Memory B cell (primary cell): ENCODE results near the gene DOK6.

Experiments
- ATAC-seq: fragments of 150-1000 bp; cut with Tn5 transposase; 2 replicates; pipeline ENCODE4 v1.10.0; 2021; ENCODE audit warnings: low read depth, mild to moderate bottlenecking, moderate library complexity
- DNase-seq, 2 donors: peaks; one replicate each; pipeline ENCODE4 v3.0.0; 2022; ENCODE audit warnings: low spot score in 2 of 2
- H3K27ac Mint-ChIP-seq: one replicate; pipeline ENCODE4 v1.8.0; 2022; ENCODE audit warnings: mild to moderate bottlenecking, moderate library complexity, mixed read lengths
- H3K27me3 Mint-ChIP-seq: one replicate; pipeline ENCODE4 v1.8.0; 2022; ENCODE audit warnings: mixed read lengths
- H3K36me3 Mint-ChIP-seq: one replicate; pipeline ENCODE4 v1.8.0; 2022; ENCODE audit warnings: mild to moderate bottlenecking, mixed read lengths
- H3K4me1 Mint-ChIP-seq: one replicate; pipeline ENCODE4 v1.8.0; 2022; ENCODE audit warnings: mixed read lengths
- H3K4me3 Mint-ChIP-seq: one replicate; pipeline ENCODE4 v1.8.0; 2022; ENCODE audit warnings: mild to moderate bottlenecking, moderate library complexity, mixed read lengths
- H3K9me3 Mint-ChIP-seq: one replicate; pipeline ENCODE4 v1.8.0; 2022; ENCODE audit warnings: mixed read lengths

The DOK6 gene

GRCh38 chr18:69717586-69717985, 316.9 kb downstream of the DOK6 start:
- H3K4me1 Mint-ChIP-seq: no peaks in the 10 kb centered on the region
- no peak for ATAC-seq
- no peaks in the 10 kb centered on the region for H3K27me3 Mint-ChIP-seq
- no peak overlapping the region for H3K4me3 Mint-ChIP-seq
- peaks cover 4% of the 10 kb centered on the region for H3K9me3 Mint-ChIP-seq
- DNase-seq: no peak
- no peak overlapping the region for H3K27ac Mint-ChIP-seq
- no peaks in the 10 kb centered on the region for H3K36me3 Mint-ChIP-seq

GRCh38 chr18:69718912-69719547, 318.3 kb downstream of the DOK6 start:
- DNase-seq: no peak
- no peak for ATAC-seq
- no peak overlapping the region for H3K4me3 Mint-ChIP-seq
- no peaks in the 10 kb centered on the region for H3K4me1 Mint-ChIP-seq
- H3K27me3 Mint-ChIP-seq: no peaks in the 10 kb centered on the region
- no peaks in the 10 kb centered on the region for H3K36me3 Mint-ChIP-seq
- H3K27ac Mint-ChIP-seq: no peak overlapping the region
- H3K9me3 Mint-ChIP-seq: peaks cover 4% of the 10 kb centered on the region

GRCh38 chr18:69720422-69720821, 319.7 kb downstream of the DOK6 start:
- Mint-ChIP-seq H3K36me3 (no peaks in the 10 kb centered on the region), H3K4me1 (no peaks in the 10 kb centered on the region), H3K27ac (no peak overlapping the region), H3K9me3 (peaks cover 4% of the 10 kb centered on the region), H3K27me3 (no peaks in the 10 kb centered on the region), H3K4me3 (no peak overlapping the region)
- ATAC-seq (no peak), DNase-seq (no peak)

- H3K4me1 Mint-ChIP-seq: no peaks in the 10 kb centered on the region
- no peaks in the 10 kb centered on the region for H3K36me3 Mint-ChIP-seq
- ATAC-seq (no peak), DNase-seq (no peak)
- H3K4me3 Mint-ChIP-seq: no peak overlapping the region
- H3K27ac Mint-ChIP-seq: no peak overlapping the region
- H3K27me3 Mint-ChIP-seq: no peaks in the 10 kb centered on the region
- H3K9me3 Mint-ChIP-seq: peaks cover 3% of the 10 kb centered on the region
Measured at GRCh38 chr18:69723434-69723833, 322.7 kb downstream of the DOK6 start.

GRCh38 chr18:69725009-69725408, 324.3 kb downstream of the DOK6 start:
- no peak overlapping the region for H3K27ac Mint-ChIP-seq
- no peaks in the 10 kb centered on the region for H3K27me3 Mint-ChIP-seq
- no peak overlapping the region for H3K4me3 Mint-ChIP-seq
- no peaks in the 10 kb centered on the region for H3K9me3 Mint-ChIP-seq
- DNase-seq: no peak
- ATAC-seq: no peak
- no peaks in the 10 kb centered on the region for H3K4me1 Mint-ChIP-seq
- no peaks in the 10 kb centered on the region for H3K36me3 Mint-ChIP-seq

GRCh38 chr18:69725855-69726508, 325.3 kb downstream of the DOK6 start:
- DNase-seq (no peak), ATAC-seq (no peak)
- no peak overlapping the region for H3K27ac Mint-ChIP-seq
- no peaks in the 10 kb centered on the region for H3K27me3 Mint-ChIP-seq
- no peak overlapping the region for H3K4me3 Mint-ChIP-seq
- no peaks in the 10 kb centered on the region for H3K4me1 Mint-ChIP-seq
- H3K36me3 Mint-ChIP-seq: no peaks in the 10 kb centered on the region
- H3K9me3 Mint-ChIP-seq: no peaks in the 10 kb centered on the region

GRCh38 chr18:69727912-69728572, 327.4 kb downstream of the DOK6 start:
- no peaks in the 10 kb centered on the region for H3K27me3 Mint-ChIP-seq
- H3K36me3 Mint-ChIP-seq: no peaks in the 10 kb centered on the region
- no peak overlapping the region for H3K4me3 Mint-ChIP-seq
- H3K9me3 Mint-ChIP-seq: no peaks in the 10 kb centered on the region
- H3K27ac Mint-ChIP-seq: no peak overlapping the region
- DNase-seq (no peak), ATAC-seq (no peak)
- H3K4me1 Mint-ChIP-seq: no peaks in the 10 kb centered on the region

- Mint-ChIP-seq H3K36me3 (no peaks in the 10 kb centered on the region), H3K4me1 (no peaks in the 10 kb centered on the region), H3K4me3 (no peak overlapping the region), H3K27ac (no peak overlapping the region), H3K9me3 (peaks cover 2% of the 10 kb centered on the region), H3K27me3 (no peaks in the 10 kb centered on the region)
- ATAC-seq: no peak
- DNase-seq: no peak
Measured at GRCh38 chr18:69730664-69731063, 330.0 kb downstream of the DOK6 start.

GRCh38 chr18:69734536-69734935, 333.8 kb downstream of the DOK6 start:
- ATAC-seq (no peak), DNase-seq (no peak)
- H3K4me3 Mint-ChIP-seq: no peak overlapping the region
- H3K27ac Mint-ChIP-seq: no peak overlapping the region
- H3K36me3 Mint-ChIP-seq: no peaks in the 10 kb centered on the region
- H3K27me3 Mint-ChIP-seq: peaks cover 1% of the 10 kb centered on the region
- no peaks in the 10 kb centered on the region for H3K4me1 Mint-ChIP-seq
- H3K9me3 Mint-ChIP-seq: peaks cover 2% of the 10 kb centered on the region

- no peak for DNase-seq
- H3K36me3 Mint-ChIP-seq: no peaks in the 10 kb centered on the region
- peaks cover 1% of the 10 kb centered on the region for H3K27me3 Mint-ChIP-seq
- peaks cover 2% of the 10 kb centered on the region for H3K9me3 Mint-ChIP-seq
- H3K27ac Mint-ChIP-seq: no peak overlapping the region
- no peak for ATAC-seq
- no peaks in the 10 kb centered on the region for H3K4me1 Mint-ChIP-seq
- no peak overlapping the region for H3K4me3 Mint-ChIP-seq
Measured at GRCh38 chr18:69736730-69737129, 336.0 kb downstream of the DOK6 start.

- H3K27me3 Mint-ChIP-seq: peaks cover 1% of the 10 kb centered on the region
- ATAC-seq (no peak), DNase-seq (no peak)
- peaks cover 2% of the 10 kb centered on the region for H3K9me3 Mint-ChIP-seq
- no peak overlapping the region for H3K27ac Mint-ChIP-seq
- H3K36me3 Mint-ChIP-seq: no peaks in the 10 kb centered on the region
- H3K4me1 Mint-ChIP-seq: no peaks in the 10 kb centered on the region
- no peak overlapping the region for H3K4me3 Mint-ChIP-seq
Measured at GRCh38 chr18:69737851-69738250, 337.2 kb downstream of the DOK6 start.

GRCh38 chr18:69747388-69747787, 346.7 kb downstream of the DOK6 start:
- DNase-seq: no peak
- no peaks in the 10 kb centered on the region for H3K4me1 Mint-ChIP-seq
- no peak for ATAC-seq
- no peaks in the 10 kb centered on the region for H3K36me3 Mint-ChIP-seq
- no peak overlapping the region for H3K4me3 Mint-ChIP-seq
- H3K27me3 Mint-ChIP-seq: no peaks in the 10 kb centered on the region
- H3K27ac Mint-ChIP-seq: no peak overlapping the region
- peaks cover 2% of the 10 kb centered on the region for H3K9me3 Mint-ChIP-seq

GRCh38 chr18:69752737-69753380, 352.2 kb downstream of the DOK6 start:
- ATAC-seq: no peak
- H3K27ac Mint-ChIP-seq: no peak overlapping the region

GRCh38 chr18:69754108-69754507, 353.4 kb downstream of the DOK6 start:
- H3K9me3 Mint-ChIP-seq: peaks cover 2% of the 10 kb centered on the region

More at GRCh38 chr18:69752737-69753380, 352.2 kb downstream of the DOK6 start:
- Mint-ChIP-seq H3K4me1 (no peaks in the 10 kb centered on the region), H3K4me3 (no peak overlapping the region), H3K27me3 (no peaks in the 10 kb centered on the region), H3K9me3 (peaks cover 2% of the 10 kb centered on the region), H3K36me3 (no peaks in the 10 kb centered on the region)
- no peak for DNase-seq

More at GRCh38 chr18:69754108-69754507, 353.4 kb downstream of the DOK6 start:
- Mint-ChIP-seq H3K36me3 (no peaks in the 10 kb centered on the region), H3K4me3 (no peak overlapping the region), H3K4me1 (no peaks in the 10 kb centered on the region), H3K27me3 (no peaks in the 10 kb centered on the region), H3K27ac (no peak overlapping the region)
- no peak for ATAC-seq
- DNase-seq: no peak
